ENCODE data around the gene ZNF423.

Gene ZNF423

DNA sequence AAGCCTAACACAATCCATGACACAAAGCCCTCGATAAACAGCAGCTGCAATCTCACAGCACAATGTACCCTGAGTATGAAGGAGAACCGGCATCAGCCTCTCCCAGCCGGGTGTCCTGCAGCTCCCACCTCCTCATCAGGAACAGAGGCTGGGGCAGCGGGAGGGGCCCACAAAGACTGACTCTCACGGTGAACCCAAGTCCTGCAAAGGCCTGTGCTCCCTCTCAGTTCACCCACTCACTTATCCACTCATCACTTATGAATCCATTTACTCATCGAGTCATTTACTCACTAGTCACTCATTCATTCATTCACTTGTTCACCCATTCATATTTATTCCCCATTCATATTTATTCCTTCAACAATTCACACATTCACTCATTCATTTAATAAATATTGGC lies 11.6 kb downstream of the ZNF423 start:
- H3K27ac Mint-ChIP-seq: no peak overlapping the region
- H3K4me3 Mint-ChIP-seq: no peak overlapping the region
- H3K9me3 Mint-ChIP-seq: no peaks in the 10 kb centered on the region
- peaks cover 22% of the 10 kb centered on the region for H3K27me3 Mint-ChIP-seq
- H3K4me1 Mint-ChIP-seq: no peaks in the 10 kb centered on the region
- no peak for DNase-seq
- H3K36me3 Mint-ChIP-seq (ENCODE audit: low read depth): no peaks in the 10 kb centered on the region
- ATAC-seq: no peak

GRCh38 chr16:49843758-49844157 lies 12.2 kb downstream of the ZNF423 start:
- H3K27me3 Mint-ChIP-seq: peaks cover 17% of the 10 kb centered on the region
- no peaks in the 10 kb centered on the region for H3K4me1 Mint-ChIP-seq
- H3K36me3 Mint-ChIP-seq (ENCODE audit: low read depth): no peaks in the 10 kb centered on the region
- H3K9me3 Mint-ChIP-seq: no peaks in the 10 kb centered on the region
- ATAC-seq: no peak
- no peak overlapping the region for H3K27ac Mint-ChIP-seq
- no peak for DNase-seq
- no peak overlapping the region for H3K4me3 Mint-ChIP-seq

- no peak for DNase-seq
- no peak overlapping the region for H3K4me3 Mint-ChIP-seq
- no peaks in the 10 kb centered on the region for H3K9me3 Mint-ChIP-seq
- no peak for ATAC-seq
- no peak overlapping the region for H3K27ac Mint-ChIP-seq
- peaks cover 19% of the 10 kb centered on the region for H3K27me3 Mint-ChIP-seq
- H3K36me3 Mint-ChIP-seq (ENCODE audit: low read depth): no peaks in the 10 kb centered on the region
- no peaks in the 10 kb centered on the region for H3K4me1 Mint-ChIP-seq
Observed at GRCh38 chr16:49842972-49843371, 12.9 kb downstream of the ZNF423 start.

DNA sequence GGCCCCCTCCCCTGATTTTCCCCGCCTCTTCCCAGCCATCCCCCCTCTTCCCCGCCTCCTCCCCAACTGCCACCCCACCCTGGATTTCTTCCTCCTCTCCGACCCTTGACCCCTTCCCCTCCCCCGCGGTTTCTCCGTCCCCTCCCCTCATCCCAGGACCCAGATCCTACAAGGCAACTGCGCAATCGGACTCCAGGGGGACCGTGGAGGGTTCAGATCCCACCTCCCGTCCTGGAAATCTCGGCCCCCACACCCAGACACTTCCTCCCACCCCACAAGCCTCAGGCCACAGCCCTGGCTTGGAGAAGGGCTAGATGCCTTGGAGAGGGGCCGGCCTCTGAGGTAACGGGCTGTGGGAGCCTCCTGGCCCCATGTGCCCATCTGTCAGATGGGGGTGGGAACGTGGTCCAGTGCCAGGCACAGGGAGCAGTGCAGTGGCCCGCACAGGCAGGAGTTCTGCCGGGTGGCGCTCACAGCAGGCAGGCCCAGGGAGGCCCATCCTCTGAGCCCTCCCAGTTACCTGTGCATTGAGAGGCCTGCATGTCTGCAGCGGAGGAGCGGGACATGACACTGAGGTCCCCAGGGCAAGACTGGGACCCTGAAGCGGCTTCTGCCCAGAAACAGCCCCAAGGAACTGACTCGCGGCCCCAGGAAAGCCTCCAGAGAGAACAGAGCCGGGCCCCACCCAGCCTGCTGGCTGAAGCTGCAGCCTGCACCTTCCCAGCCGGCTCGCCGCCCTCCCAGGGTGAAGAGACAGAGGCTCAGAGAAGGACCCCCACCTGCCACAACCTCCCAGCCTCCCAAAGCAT lies 16.7 kb downstream of the ZNF423 start:
- no peak for ATAC-seq
- Mint-ChIP-seq H3K27ac (no peak overlapping the region), H3K36me3 (ENCODE audit: low read depth) (no peaks in the 10 kb centered on the region), H3K27me3 (peaks cover 21% of the 10 kb centered on the region), H3K4me1 (no peaks in the 10 kb centered on the region), H3K9me3 (no peaks in the 10 kb centered on the region), H3K4me3 (no peak overlapping the region)
- no peak for DNase-seq

DNA sequence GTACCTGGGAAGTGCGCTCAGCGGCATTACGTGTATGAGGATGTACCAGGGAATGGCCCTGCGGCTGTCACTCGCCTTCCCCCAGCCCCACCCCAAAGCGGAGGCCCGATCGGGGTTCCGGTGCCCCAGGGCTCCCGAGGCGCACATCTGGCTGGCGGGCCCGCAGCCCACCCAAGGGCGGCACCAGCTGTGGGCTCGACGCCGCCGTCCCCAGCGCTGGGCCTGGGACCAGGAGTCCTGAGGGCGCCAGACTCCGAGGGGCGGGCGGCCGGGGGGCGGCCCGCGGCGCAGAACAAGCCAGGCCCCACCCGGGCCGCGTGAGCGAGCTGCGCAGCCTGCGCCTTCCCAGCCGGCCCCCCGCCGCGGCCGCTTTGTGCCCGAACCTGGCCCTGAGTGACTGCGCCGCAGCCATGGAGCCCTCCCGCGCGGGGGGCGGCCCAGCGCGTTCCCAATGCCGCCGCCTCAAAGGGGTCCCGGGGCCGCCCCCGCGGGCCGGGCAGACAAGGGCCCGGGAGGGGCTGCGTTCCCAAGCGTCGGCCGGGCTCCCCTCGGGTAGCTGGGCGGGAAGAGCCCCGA lies 17.4 kb downstream of the ZNF423 start:
- ATAC-seq (no peak), DNase-seq (no peak)
- Mint-ChIP-seq H3K36me3 (ENCODE audit: low read depth) (no peaks in the 10 kb centered on the region), H3K9me3 (no peaks in the 10 kb centered on the region), H3K4me3 (no peak overlapping the region), H3K27me3 (peaks cover 21% of the 10 kb centered on the region), H3K27ac (no peak overlapping the region), H3K4me1 (no peaks in the 10 kb centered on the region)

- ATAC-seq: no peak
- Mint-ChIP-seq H3K9me3 (no peaks in the 10 kb centered on the region), H3K27ac (no peak overlapping the region), H3K4me1 (no peaks in the 10 kb centered on the region), H3K36me3 (ENCODE audit: low read depth) (no peaks in the 10 kb centered on the region), H3K27me3 (peaks cover 21% of the 10 kb centered on the region), H3K4me3 (no peak overlapping the region)
- no peak for DNase-seq
Observed at GRCh38 chr16:49837688-49838410, 18.1 kb downstream of the ZNF423 start.

GRCh38 chr16:49836668-49837067 lies 19.2 kb downstream of the ZNF423 start:
- DNase-seq (no peak), ATAC-seq (no peak)
- H3K27me3 Mint-ChIP-seq: peaks cover 20% of the 10 kb centered on the region
- H3K27ac Mint-ChIP-seq: no peak overlapping the region
- no peaks in the 10 kb centered on the region for H3K9me3 Mint-ChIP-seq
- no peak overlapping the region for H3K4me3 Mint-ChIP-seq
- no peaks in the 10 kb centered on the region for H3K4me1 Mint-ChIP-seq
- no peaks in the 10 kb centered on the region for H3K36me3 Mint-ChIP-seq (ENCODE audit: low read depth)

- ATAC-seq (no peak), DNase-seq (no peak)
Observed at GRCh38 chr16:49836218-49836617, 19.7 kb downstream of the ZNF423 start.

DNA sequence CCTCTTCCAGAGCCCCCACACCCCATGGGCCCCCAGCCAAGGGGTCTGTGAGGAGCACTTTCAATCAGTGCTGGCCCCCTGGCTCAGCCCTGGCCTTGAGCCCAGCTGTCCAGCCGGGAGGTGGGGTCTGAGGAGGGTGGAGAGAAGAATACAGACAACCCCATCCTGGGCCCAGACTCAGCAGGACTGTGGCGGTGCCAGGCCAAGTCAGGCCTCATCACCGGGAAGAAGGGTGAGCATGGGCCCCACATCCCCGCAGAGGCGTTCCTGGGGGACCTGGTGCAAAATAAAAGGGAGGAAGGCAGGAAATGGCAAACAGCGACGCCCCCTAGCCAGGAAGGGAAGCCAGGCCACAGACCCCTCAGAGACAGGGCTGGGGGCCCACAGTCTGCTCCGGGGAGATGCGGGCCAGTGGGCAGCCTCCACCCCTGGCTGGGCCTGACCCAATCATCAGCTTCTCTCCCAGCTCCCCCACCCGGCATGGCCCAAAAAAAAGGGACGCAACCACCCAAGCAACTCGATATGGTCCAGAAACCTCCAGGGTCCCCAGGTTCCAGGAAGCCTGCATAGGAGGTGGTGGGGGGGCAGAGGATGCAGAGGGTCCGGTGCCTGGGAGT lies 20.6 kb downstream of the ZNF423 start:
- H3K27me3 Mint-ChIP-seq: peaks cover 15% of the 10 kb centered on the region
- no peaks in the 10 kb centered on the region for H3K9me3 Mint-ChIP-seq
- DNase-seq: no peak
- no peaks in the 10 kb centered on the region for H3K36me3 Mint-ChIP-seq (ENCODE audit: low read depth)
- H3K4me3 Mint-ChIP-seq: no peak overlapping the region
- H3K27ac Mint-ChIP-seq: no peak overlapping the region
- no peaks in the 10 kb centered on the region for H3K4me1 Mint-ChIP-seq
- ATAC-seq: no peak

More at GRCh38 chr16:49836218-49836617, 19.7 kb downstream of the ZNF423 start:
- Mint-ChIP-seq H3K27ac (no peak overlapping the region), H3K9me3 (no peaks in the 10 kb centered on the region), H3K36me3 (ENCODE audit: low read depth) (no peaks in the 10 kb centered on the region), H3K4me3 (no peak overlapping the region), H3K4me1 (no peaks in the 10 kb centered on the region), H3K27me3 (peaks cover 19% of the 10 kb centered on the region)

DNA sequence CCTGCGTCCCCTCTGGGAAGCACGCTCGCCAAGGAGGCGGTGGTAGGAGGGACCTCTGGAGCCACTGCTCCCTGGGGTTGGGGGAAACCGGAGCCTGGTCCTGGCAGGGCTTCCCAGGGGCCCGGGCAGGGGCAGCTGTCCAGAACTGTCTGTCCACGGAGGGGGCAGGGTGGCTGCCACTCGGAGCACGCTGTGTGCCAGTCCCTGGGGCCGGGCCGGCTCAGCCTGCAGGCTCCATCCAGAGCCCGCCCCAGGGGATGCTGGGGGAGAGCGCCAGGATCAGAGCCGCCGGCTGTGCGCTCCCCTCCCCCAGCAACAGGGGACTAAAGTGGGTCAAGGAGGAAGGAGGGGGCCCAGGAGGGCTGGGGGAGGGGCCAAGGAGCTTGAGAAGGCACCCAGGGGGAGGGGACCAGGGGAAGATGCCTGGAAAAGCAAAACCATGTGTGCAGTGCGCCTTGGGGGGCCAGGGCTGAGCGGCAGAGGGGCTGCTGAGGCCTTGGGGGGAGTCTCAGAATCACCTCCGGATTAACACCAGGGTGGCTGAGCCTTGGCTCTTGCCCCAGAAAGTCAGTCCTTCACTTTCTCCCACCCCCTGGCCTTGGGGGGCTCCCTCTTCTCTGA lies 21.3 kb downstream of the ZNF423 start:
- Mint-ChIP-seq H3K4me3 (no peak overlapping the region), H3K9me3 (no peaks in the 10 kb centered on the region), H3K36me3 (ENCODE audit: low read depth) (no peaks in the 10 kb centered on the region), H3K27me3 (peaks cover 11% of the 10 kb centered on the region), H3K4me1 (no peaks in the 10 kb centered on the region), H3K27ac (no peak overlapping the region)
- ATAC-seq (no peak), DNase-seq (no peak)

DNA sequence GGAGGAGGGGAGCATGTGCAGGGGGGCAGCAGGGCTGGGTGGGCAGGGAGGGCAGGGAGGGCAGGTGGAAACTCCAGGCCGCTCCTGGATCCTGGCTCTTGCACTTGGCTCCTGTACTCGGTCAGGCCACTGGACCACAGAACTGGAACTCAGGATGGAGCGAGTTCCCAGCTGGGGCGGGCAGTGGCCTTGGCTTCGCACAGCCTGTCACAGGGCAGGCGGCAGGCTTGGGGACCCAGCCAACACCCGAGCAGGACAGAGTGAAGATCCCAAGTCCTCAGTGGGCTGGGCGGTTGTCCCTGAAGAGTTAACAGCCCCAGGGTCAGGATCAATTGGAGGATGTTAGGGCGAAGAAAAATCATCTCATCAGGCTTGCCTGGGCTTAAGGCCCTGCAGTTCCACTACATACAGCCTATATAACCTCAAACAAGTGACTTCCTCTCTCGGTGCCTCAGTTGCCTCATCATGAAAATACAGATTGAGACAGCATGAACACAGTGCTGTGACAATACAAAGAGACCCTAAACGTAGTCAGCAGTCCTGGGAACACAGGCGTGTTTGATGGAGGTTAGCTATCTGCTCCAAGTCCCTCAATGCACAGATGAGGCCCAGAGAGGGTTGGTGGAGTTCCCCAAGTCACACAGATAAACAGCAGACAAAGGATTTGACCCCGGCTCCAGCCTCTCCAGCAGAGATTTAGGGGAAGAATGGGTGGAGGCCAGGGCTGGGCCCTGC lies 21.9 kb downstream of the ZNF423 start:
- ATAC-seq (no peak), DNase-seq (no peak)
- H3K27ac Mint-ChIP-seq: no peak overlapping the region
- no peaks in the 10 kb centered on the region for H3K36me3 Mint-ChIP-seq (ENCODE audit: low read depth)
- no peak overlapping the region for H3K4me3 Mint-ChIP-seq
- H3K4me1 Mint-ChIP-seq: no peaks in the 10 kb centered on the region
- no peaks in the 10 kb centered on the region for H3K9me3 Mint-ChIP-seq
- peaks cover 10% of the 10 kb centered on the region for H3K27me3 Mint-ChIP-seq

- peaks cover 9% of the 10 kb centered on the region for H3K27me3 Mint-ChIP-seq
- no peaks in the 10 kb centered on the region for H3K9me3 Mint-ChIP-seq
- H3K4me3 Mint-ChIP-seq: no peak overlapping the region
- H3K27ac Mint-ChIP-seq: no peak overlapping the region
- H3K36me3 Mint-ChIP-seq (ENCODE audit: low read depth): no peaks in the 10 kb centered on the region
- ATAC-seq (no peak), DNase-seq (no peak)
- no peaks in the 10 kb centered on the region for H3K4me1 Mint-ChIP-seq
Observed at GRCh38 chr16:49833085-49833484, 22.8 kb downstream of the ZNF423 start.

GRCh38 chr16:49832177-49832576 lies 23.7 kb downstream of the ZNF423 start:
- no peak overlapping the region for H3K4me3 Mint-ChIP-seq
- DNase-seq: no peak
- H3K27me3 Mint-ChIP-seq: peaks cover 4% of the 10 kb centered on the region
- no peaks in the 10 kb centered on the region for H3K9me3 Mint-ChIP-seq
- no peaks in the 10 kb centered on the region for H3K4me1 Mint-ChIP-seq
- no peaks in the 10 kb centered on the region for H3K36me3 Mint-ChIP-seq (ENCODE audit: low read depth)
- no peak overlapping the region for H3K27ac Mint-ChIP-seq
- no peak for ATAC-seq

DNA sequence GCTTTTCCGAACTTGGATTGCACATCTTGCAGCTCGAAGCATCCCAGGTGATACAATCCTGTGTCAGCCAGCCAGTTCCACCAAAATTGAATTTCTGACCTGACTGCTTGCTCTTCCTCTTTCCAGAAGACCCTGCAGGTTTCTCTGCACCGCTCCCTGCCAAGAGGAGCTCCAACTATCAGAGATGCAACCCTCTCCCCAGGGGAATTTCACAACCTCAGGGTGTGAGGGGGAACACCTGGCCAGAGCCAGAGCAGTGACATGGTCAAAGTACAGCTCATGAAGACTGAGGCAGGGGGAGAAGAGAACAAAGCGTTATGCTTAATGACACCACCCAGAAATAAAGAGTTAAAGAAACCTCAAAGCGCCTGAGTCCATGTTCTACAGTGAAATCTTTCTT lies 25.0 kb downstream of the ZNF423 start:
- ATAC-seq (no peak), DNase-seq (no peak)
- Mint-ChIP-seq H3K4me3 (no peak overlapping the region), H3K4me1 (no peaks in the 10 kb centered on the region), H3K27ac (no peak overlapping the region), H3K36me3 (ENCODE audit: low read depth) (no peaks in the 10 kb centered on the region), H3K27me3 (peaks cover 4% of the 10 kb centered on the region), H3K9me3 (no peaks in the 10 kb centered on the region)

All from activated naive CD8-positive, alpha-beta T cell treated with anti-CD3 and anti-CD28 coated beads, Interleukin-2, amount 50 U/mL, for 24 hours (primary cell).